ENCODE results near the gene CTSZ.

DNA sequence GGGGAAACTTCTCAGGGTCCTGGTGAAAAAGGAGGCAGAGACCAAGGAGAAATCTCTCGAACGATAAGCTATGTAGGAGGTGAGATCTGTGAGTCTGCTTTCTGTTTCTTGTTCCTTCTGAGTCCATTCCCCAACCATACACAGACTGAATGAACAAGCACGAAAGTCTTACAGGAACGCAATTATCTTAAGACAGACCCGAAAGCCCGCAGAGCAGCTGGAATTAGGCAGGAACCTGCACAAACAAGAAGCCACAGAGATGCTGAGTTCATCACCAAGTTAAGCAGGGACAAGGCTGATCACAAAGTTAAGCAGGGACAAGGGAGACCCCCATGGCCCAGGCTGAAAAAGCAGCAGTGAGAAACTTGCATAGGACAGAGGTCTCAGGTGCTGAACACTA is 47.4 kb downstream of the CTSZ start:
- TF ChIP-seq, protein P1, sequence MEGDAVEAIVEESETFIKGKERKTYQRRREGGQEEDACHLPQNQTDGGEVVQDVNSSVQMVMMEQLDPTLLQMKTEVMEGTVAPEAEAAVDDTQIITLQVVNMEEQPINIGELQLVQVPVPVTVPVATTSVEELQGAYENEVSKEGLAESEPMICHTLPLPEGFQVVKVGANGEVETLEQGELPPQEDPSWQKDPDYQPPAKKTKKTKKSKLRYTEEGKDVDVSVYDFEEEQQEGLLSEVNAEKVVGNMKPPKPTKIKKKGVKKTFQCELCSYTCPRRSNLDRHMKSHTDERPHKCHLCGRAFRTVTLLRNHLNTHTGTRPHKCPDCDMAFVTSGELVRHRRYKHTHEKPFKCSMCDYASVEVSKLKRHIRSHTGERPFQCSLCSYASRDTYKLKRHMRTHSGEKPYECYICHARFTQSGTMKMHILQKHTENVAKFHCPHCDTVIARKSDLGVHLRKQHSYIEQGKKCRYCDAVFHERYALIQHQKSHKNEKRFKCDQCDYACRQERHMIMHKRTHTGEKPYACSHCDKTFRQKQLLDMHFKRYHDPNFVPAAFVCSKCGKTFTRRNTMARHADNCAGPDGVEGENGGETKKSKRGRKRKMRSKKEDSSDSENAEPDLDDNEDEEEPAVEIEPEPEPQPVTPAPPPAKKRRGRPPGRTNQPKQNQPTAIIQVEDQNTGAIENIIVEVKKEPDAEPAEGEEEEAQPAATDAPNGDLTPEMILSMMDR (IDR thresholded peaks at IDR 0.05), result no peak
- TF ChIP-seq POLR2A (IDR thresholded peaks at IDR 0.05), result no peak
